ENCODE results near the gene UAP1L1. TPM values are rescaled to one million over a fixed set of nuclear protein-coding genes. Genes with fewer than 3 reads are reported as not detected.

UAP1L1 gene
- total RNA-seq, 1 donor: 14.8 TPM

- DNase-seq (ENCODE audit: low read depth in 2 of 3, low spot score in 2 of 3): no peak
Observed at GRCh38 chr9:137040568-137040967, 36.7 kb upstream of the UAP1L1 start.

GRCh38 chr9:137041124-137041523 is 36.2 kb upstream of the UAP1L1 start:
- DNase-seq (ENCODE audit: low read depth in 2 of 3, low spot score in 2 of 3): no peak

GRCh38 chr9:137042751-137043727 is 34.3 kb upstream of the UAP1L1 start:
- DNase-seq (ENCODE audit: low read depth in 2 of 3, low spot score in 2 of 3): no peak

- no peak for DNase-seq (ENCODE audit: low read depth in 2 of 3, low spot score in 2 of 3)
Observed at GRCh38 chr9:137044037-137044436, 33.3 kb upstream of the UAP1L1 start.

- no peak for DNase-seq (ENCODE audit: low read depth in 2 of 3, low spot score in 2 of 3)
Observed at GRCh38 chr9:137044502-137045177, 32.7 kb upstream of the UAP1L1 start.

- DNase-seq (ENCODE audit: low read depth in 2 of 3, low spot score in 2 of 3): no peak
Observed at GRCh38 chr9:137045294-137046087, 31.8 kb upstream of the UAP1L1 start.

- DNase-seq (ENCODE audit: low read depth in 2 of 3, low spot score in 2 of 3): peak; percentile 57 to 82 (median 78)
Observed at GRCh38 chr9:137046088-137046787, 31.1 kb upstream of the UAP1L1 start, which contains the start of gene NPDC1. NPDC1 (minus strand) TSS chr9:137046177; CDS start chr9:137045989, 188 bp downstream.

- DNase-seq (ENCODE audit: low read depth in 2 of 3, low spot score in 2 of 3): no peak
Observed at GRCh38 chr9:137048655-137049543, 28.4 kb upstream of the UAP1L1 start.

- DNase-seq (ENCODE audit: low read depth in 2 of 3, low spot score in 2 of 3): peak in 2 of 3 donors; percentile 65 to 74
Observed at GRCh38 chr9:137049544-137050449, 27.5 kb upstream of the UAP1L1 start.

- DNase-seq (ENCODE audit: low read depth in 2 of 3, low spot score in 2 of 3): no peak
Observed at GRCh38 chr9:137050570-137050969, 26.7 kb upstream of the UAP1L1 start.

- DNase-seq (ENCODE audit: low read depth in 2 of 3, low spot score in 2 of 3): no peak
Observed at GRCh38 chr9:137051145-137051724, 26.1 kb upstream of the UAP1L1 start.

- DNase-seq (ENCODE audit: low read depth in 2 of 3, low spot score in 2 of 3): no peak
Observed at GRCh38 chr9:137052293-137052692, 25.0 kb upstream of the UAP1L1 start.

- DNase-seq (ENCODE audit: low read depth in 2 of 3, low spot score in 2 of 3): no peak
Observed at GRCh38 chr9:137052998-137053943, 24.0 kb upstream of the UAP1L1 start.

- DNase-seq (ENCODE audit: low read depth in 2 of 3, low spot score in 2 of 3): no peak
Observed at GRCh38 chr9:137053944-137054931, 23.1 kb upstream of the UAP1L1 start, which contains the start of gene ENTPD2. ENTPD2 (minus strand) TSS chr9:137054061; CDS start chr9:137053997, 64 bp downstream.

- no peak for DNase-seq (ENCODE audit: low read depth in 2 of 3, low spot score in 2 of 3)
Observed at GRCh38 chr9:137054932-137055384, 22.4 kb upstream of the UAP1L1 start.
